Measurements from ENCODE around the gene PIGA.

GRCh38 chrX:15271757-15272156 is 63.6 kb downstream of the PIGA start:
- TF ChIP-seq, protein P1, sequence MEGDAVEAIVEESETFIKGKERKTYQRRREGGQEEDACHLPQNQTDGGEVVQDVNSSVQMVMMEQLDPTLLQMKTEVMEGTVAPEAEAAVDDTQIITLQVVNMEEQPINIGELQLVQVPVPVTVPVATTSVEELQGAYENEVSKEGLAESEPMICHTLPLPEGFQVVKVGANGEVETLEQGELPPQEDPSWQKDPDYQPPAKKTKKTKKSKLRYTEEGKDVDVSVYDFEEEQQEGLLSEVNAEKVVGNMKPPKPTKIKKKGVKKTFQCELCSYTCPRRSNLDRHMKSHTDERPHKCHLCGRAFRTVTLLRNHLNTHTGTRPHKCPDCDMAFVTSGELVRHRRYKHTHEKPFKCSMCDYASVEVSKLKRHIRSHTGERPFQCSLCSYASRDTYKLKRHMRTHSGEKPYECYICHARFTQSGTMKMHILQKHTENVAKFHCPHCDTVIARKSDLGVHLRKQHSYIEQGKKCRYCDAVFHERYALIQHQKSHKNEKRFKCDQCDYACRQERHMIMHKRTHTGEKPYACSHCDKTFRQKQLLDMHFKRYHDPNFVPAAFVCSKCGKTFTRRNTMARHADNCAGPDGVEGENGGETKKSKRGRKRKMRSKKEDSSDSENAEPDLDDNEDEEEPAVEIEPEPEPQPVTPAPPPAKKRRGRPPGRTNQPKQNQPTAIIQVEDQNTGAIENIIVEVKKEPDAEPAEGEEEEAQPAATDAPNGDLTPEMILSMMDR (IDR thresholded peaks at IDR 0.05; ENCODE audit: insufficient read depth, low read length): no peak
- TF ChIP-seq GABPA (IDR thresholded peaks at IDR 0.05; ENCODE audit: low read depth): no peak

All from HL-60 (cell line).